Fibroblast of pulmonary artery (primary cell): ENCODE data around the gene PRPF6.
"Not testable (repeated sequence)": the region's sequence is repeated elsewhere in the genome, so short reads cannot be mapped to it uniquely, and the experiment has no call there.

Experiments
- DNase-seq: peaks from one replicate; pipeline ENCODE4 v3.0.0-alpha.2; 2010; ENCODE audit warnings: low read depth
- H3K4me3 ChIP-seq: replicated peaks from 2 replicates; pipeline ENCODE4 v1.5.1; 2011; ENCODE audit warnings: low read depth, mild to moderate bottlenecking, control low read depth, low read length, moderate library complexity
- CTCF ChIP-seq: IDR thresholded peaks from 2 replicates; pipeline ENCODE4 v1.5.1; 2011; ENCODE audit warnings: mild to moderate bottlenecking, control low read depth, low read length, inconsistent platforms; ENCODE audit errors: missing control alignments

Gene PRPF6

GRCh38 chr20:63972312-63973159 lies 8.4 kb upstream of the PRPF6 start:
- no peak overlapping the region for H3K4me3 ChIP-seq
- no peak for TF ChIP-seq CTCF
- no peak for DNase-seq

- no peak for DNase-seq
- no peak overlapping the region for H3K4me3 ChIP-seq
- TF ChIP-seq CTCF: no peak
Measured at GRCh38 chr20:63973160-63973479, 7.8 kb upstream of the PRPF6 start.

- TF ChIP-seq CTCF: peak; percentile 88
- H3K4me3 ChIP-seq: peak overlapping the region; percentile 51
- DNase-seq: peak; percentile 82
Measured at GRCh38 chr20:63973636-63974401, 7.1 kb upstream of the PRPF6 start.

- no peak overlapping the region for H3K4me3 ChIP-seq
- DNase-seq: no peak
- TF ChIP-seq CTCF: no peak
Measured at GRCh38 chr20:63974402-63975200, 6.3 kb upstream of the PRPF6 start.

GRCh38 chr20:63976511-63976910 lies 4.4 kb upstream of the PRPF6 start:
- not testable (repeated sequence) for H3K4me3 ChIP-seq, DNase-seq

- TF ChIP-seq CTCF: no peak
- no peak for DNase-seq
- no peak overlapping the region for H3K4me3 ChIP-seq
Measured at GRCh38 chr20:63976980-63977738, 3.8 kb upstream of the PRPF6 start.
